ENCODE measurements around the gene EXOC6B.
"Not testable (repeated sequence)": the region's sequence is repeated elsewhere in the genome, so short reads cannot be mapped to it uniquely, and the experiment has no call there.

The EXOC6B gene

GRCh38 chr2:72602711-72603110, 223.1 kb downstream of the EXOC6B start:
- no peak for DNase-seq

DNA sequence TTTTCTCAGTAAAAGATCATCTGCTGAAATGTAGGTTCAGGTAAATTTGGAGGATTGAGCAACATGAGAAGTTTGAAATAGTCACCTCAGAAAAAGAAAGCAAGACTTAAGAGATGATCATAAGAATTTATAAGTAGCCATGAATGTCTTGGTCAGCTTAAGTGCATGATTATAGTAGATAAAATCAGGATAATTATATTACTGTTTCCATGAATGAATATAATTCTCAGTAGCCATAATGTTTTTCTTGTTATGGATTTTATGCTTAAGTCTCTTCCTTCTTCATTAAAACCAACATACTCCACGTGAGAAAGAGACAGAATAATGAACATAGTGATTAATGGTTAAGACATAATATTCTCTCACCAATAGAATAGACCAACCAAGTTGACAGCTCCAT, 223.7 kb downstream of the EXOC6B start:
- DNase-seq: no peak

DNA sequence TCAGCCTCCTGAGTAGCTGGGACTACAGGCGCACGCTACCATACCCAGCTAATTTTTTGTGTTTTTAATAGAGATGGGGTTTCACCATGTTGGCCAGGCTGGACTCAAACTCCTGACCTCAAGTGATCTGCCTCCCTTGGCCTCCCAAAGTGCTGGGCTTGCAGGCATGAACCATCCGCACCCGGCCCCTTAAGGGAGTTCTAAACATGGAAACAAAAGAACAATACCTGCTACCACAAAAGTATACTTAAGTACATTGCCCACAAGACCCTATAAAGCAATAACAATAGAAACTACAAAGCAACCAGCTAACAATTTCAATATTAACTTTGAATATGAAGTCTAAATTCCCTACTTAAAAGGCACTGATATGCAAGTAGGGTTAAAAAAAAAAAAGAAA, 242.0 kb downstream of the EXOC6B start:
- DNase-seq: not testable (repeated sequence)

GRCh38 chr2:72583376-72583775, 242.5 kb downstream of the EXOC6B start:
- no peak for DNase-seq

DNA sequence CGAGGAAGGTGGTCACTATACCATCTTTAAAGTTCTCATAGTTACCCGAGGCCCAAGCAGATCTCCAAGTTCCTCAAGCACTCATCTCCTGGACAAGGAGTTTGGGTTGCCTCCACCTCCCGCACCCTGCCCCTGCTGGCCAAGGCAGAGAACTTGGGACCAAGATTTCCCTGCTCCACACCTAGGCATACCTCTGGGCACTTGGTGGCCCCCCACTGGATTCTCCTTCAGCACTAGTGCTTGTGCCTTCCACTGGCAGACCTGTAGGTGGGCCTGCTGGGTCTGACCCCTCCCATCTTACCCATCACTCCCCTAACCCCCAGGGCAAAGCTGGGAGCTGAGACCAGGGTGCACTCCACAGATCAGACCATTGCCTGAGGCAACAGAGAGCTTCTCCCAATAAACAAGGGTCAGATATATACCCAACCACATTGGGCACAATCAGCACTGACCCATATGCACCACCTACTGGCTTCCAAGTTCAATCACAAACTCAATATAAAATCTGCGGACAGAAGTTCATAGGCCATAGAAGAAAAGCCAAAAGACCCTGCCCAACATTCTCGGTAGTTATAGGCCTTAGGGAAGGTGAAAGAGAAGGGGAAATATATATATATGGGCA, 244.2 kb downstream of the EXOC6B start:
- DNase-seq: no peak

GRCh38 chr2:72579591-72580180, 246.1 kb downstream of the EXOC6B start:
- no peak for DNase-seq

GRCh38 chr2:72576861-72577260, 249.0 kb downstream of the EXOC6B start:
- DNase-seq: no peak

DNA sequence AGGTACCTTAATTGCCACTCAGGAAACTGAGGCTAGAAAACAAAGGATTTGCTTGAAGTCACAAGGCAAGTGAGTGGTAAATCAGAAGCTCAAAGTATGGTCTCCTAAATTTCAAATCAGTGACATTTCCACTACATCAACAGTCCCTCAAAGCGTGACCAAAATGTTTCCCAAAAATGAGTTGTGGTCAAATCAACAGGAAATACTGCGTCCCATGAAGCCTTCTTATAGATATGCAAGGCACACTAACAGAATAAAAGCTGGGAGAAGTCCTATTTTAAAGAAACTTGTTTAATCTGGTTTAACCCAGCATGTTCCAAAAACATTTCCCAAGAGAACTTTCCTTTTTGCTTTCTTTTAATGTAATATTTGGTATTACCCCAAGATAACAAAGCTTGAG, 249.4 kb downstream of the EXOC6B start:
- DNase-seq: no peak

DNA sequence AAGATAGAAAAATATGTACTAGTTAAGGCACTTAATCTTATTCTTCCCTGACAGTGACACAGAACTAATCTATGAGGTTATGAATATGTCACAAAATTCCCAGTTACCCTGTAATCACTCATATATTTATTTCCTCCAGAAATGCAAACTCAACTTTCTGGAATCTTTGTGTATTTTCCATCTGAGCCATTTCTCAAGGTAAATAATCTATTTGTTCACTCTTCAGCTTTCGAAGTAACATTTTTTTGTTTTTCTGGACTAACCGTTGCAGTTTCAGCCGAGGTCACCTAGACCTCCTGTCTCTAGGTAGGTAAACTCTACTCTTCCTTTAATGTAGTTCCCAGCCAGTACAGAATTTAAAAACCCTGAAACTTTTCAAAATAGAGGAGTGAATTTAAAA, 250.9 kb downstream of the EXOC6B start:
- no peak for DNase-seq

- DNase-seq: no peak
These were observed 252.6 kb downstream of the EXOC6B start for GRCh38 chr2:72573232-72573631.

GRCh38 chr2:72572501-72572900, 253.3 kb downstream of the EXOC6B start:
- no peak for DNase-seq

- DNase-seq: no peak
These were observed 255.4 kb downstream of the EXOC6B start for GRCh38 chr2:72570413-72570812.

- no peak for DNase-seq
These were observed 263.2 kb downstream of the EXOC6B start for GRCh38 chr2:72562451-72563153.

DNA sequence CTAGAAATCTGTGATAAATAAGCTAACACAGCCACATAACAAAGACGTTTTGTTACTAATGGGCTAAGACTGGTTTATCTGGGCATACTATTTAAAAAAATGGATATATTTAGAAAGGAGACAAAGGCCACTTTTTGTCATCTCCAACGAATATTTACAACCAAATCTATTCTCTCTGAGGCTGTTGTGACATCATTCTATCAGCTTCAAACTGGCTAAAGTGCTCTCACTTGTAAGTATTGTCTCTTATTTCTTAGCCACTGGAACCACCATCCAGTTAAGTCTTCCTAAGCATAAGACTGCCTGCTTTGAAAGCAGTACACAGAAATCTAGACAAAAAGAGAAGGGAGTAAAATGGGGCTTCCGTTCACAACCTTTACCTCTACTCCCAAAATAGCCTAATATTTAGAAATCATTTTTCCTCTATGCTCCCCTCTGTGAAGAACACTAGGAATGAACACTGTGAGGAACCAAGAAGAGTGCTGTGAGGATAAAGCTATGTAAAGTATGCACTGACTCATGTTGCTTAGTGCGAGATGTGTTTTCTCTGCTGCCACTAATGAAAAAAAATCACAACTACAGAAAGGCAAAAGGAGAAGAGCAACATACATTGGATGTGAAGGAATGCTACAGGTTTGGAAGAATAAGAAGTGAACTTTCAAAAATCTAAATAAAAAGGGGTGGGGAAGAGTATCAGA, 264.1 kb downstream of the EXOC6B start:
- DNase-seq: no peak

- DNase-seq: no peak
These were observed 269.9 kb downstream of the EXOC6B start for GRCh38 chr2:72555943-72556342.

DNA sequence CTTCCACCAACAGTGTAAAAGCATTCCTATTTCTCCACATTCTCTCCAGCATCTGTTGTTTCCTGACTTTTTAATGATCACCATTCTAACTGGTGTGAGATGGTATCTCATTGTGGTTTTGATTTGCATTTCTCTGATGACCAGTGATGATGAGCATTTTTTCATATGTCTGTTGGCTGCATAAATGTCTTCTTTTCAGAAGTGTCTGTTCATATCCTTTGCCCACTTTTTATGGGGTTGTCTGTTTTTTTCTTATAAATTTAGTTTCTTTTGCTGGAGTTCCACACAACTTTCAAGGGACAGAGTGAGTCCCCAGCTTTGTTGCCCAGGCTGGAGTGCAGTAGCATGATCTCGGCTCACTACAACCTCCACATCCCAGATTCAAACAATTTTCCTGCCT, 270.5 kb downstream of the EXOC6B start:
- not testable (repeated sequence) for DNase-seq

GRCh38 chr2:72554910-72555309, 270.9 kb downstream of the EXOC6B start:
- not testable (repeated sequence) for DNase-seq

DNA sequence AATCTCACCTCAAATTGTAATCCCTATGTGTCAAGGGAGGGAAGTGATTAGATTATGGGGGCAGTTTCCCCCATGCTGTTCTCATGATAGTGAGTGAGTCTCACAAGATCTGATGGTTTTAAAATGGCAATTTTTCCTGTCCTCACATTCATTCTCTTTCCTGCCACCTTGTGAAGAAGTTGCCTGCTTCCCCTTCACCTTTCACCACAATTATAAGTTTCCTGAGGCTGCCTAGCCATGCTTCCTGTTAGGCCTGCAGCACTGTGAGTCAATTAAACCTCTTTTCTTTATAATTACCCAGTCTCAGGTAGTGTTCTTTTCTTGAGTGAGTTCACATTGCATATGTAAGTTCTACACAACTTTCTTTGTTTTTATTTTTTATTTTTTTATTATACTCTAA, 271.5 kb downstream of the EXOC6B start:
- no peak for DNase-seq

- no peak for DNase-seq
These were observed 277.6 kb downstream of the EXOC6B start for GRCh38 chr2:72548081-72548764.

DNA sequence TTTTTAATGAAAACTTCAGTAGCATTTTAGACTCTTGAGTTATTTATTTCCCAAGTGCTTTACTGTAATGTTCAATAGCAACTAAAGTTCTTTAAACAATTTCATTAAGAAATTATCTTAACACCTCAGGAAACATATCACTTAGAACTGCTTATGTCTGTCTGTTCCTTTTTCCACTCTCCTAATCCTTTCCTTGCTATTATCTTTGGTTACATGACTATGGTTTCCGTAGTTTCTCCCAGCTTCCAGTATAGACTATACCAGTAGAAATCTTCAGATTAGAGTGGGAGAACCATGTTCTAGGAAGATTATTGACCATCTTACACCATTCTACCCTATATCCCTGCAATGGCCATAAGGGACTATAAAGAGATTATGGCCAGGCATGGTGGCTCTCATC, 280.0 kb downstream of the EXOC6B start:
- no peak for DNase-seq

DNA sequence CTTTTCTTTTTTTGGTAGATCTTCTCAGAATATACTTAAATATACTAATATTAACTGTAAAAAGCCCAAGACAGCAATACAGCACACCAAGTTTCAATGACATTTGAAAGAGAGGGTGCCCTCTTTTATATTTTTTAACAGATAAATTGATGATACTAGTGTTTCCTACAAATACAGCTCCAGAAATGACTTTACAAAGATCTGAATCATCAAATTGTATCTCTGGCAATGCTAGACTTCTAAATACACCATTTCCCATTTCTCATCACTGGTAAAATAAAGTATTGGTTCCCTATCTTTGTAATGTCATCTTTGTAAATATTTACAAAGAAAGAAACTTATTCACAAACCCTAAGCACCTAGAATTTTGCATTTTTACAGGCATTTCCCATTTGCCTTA, 281.3 kb downstream of the EXOC6B start:
- DNase-seq: no peak

GRCh38 chr2:72543497-72544216, 282.2 kb downstream of the EXOC6B start:
- no peak for DNase-seq

Data from NCI-H1048 (cell line).